GM12873 (cell line): ENCODE results near the gene RACK1.

Experiments used
- TF ChIP-seq, protein P1 (sequence below): IDR thresholded peaks from 2 replicates; pipeline ENCODE4 v1.5.1; 2012; ENCODE audit warnings: low read depth, mild to moderate bottlenecking, moderate library complexity, low read length, control low read depth; ENCODE audit not compliant: insufficient read depth; ENCODE audit errors: missing control alignments

The RACK1 gene

GRCh38 chr5:181207960-181208253 lies 35.8 kb downstream of the RACK1 start:
- TF ChIP-seq, protein P1, sequence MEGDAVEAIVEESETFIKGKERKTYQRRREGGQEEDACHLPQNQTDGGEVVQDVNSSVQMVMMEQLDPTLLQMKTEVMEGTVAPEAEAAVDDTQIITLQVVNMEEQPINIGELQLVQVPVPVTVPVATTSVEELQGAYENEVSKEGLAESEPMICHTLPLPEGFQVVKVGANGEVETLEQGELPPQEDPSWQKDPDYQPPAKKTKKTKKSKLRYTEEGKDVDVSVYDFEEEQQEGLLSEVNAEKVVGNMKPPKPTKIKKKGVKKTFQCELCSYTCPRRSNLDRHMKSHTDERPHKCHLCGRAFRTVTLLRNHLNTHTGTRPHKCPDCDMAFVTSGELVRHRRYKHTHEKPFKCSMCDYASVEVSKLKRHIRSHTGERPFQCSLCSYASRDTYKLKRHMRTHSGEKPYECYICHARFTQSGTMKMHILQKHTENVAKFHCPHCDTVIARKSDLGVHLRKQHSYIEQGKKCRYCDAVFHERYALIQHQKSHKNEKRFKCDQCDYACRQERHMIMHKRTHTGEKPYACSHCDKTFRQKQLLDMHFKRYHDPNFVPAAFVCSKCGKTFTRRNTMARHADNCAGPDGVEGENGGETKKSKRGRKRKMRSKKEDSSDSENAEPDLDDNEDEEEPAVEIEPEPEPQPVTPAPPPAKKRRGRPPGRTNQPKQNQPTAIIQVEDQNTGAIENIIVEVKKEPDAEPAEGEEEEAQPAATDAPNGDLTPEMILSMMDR, result no peak

GRCh38 chr5:181207214-181207959 lies 36.3 kb downstream of the RACK1 start:
- TF ChIP-seq, protein P1, result no peak

DNA sequence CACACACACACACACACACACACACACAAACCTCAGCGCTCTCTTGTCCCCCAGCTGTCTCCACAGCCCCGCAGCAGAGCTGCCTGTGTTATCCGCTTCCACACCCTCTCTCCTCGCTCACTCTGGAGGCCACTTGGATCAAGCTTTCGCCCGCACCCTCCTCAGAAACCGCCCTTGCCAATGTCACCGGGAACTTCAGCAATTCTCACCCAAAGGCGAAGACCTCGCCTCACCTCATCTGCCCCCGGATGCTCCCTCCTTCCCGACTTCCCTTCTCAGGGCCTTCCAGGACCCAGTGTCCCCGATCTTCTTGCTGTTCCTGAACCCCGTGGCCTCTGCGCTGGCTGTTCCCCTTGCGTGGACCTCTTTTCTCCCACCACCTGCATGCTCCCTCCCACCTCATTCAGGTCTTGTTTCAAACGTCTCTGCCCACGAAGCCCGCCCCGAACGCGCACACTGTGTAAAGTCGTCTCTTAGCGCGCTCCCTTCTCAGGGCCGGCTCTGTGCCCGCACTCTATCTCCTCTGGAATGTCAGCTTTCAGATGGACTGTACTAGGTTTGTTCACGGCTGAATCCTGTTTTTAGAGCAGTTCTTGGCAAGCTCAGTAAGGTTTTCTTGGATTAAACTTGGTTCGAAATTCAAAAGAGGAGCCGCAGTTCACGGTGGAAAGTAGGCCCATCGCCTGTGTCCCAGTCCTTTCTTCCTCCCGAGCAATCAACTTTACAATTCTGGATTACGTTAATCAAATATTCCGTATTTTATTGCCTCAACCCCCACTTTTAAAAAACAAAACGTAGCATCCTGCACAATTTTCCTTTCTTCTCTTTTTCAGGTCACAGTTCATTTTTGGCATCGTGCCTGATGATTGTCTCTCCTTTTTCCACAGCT lies 37.7 kb downstream of the RACK1 start:
- TF ChIP-seq, protein P1, result no peak

DNA sequence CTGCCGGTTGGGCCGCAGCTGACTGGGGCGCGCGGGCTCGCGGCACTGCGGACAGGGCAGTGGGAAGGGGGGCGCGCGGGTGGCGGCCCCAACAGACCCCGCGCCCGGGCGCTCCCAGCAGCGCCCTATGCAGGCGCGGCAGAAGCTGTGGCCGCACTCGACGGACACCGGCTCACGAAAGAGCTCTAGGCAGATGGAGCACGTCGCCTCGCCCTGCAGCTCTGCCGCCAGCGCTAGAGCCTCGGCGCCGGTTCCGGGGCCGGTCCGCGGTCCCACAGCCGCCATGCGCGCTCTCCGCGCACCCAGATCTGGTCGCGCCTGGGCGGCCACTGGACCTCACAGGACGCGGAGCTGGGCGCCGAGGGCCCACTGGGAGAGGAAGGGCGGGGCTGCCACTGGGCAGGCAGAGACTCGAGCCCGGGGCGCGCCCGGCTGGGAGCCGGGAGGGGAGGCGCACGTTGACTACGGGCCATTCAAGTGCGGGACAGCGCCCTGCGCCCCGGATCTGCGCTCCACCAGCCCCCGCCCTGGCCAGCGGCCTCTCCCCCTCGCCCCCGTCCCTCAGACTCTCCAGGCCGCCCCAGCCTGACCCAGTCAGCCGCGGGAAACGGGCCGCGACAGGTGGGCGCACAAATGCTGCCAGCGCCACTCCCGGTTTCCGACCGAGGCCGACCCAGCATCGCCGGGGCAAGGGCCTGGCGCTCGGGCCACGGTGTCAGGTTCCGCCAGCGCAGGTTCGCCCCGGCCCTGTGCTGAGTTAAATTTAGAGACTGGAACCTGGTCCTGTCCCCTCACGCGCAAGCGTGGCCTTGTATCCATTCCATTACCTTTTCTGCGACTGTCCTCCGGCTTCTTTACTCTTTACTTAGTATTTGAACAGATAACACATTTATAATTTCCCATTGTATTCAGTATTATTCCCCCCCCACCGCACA lies 38.6 kb downstream of the RACK1 start, which contains the start of gene TRIM7:
Gene TRIM7 (minus strand): TSS at position 371 of the 935 bp plus-strand sequence. CDS start 86 bp downstream, at position 285.
- TF ChIP-seq, protein P1, result no peak

GRCh38 chr5:181204113-181204825 lies 39.4 kb downstream of the RACK1 start:
- TF ChIP-seq, protein P1, result no peak

- TF ChIP-seq, protein P1, result no peak
These were observed 40.0 kb downstream of the RACK1 start for GRCh38 chr5:181203777-181204112.
